ENCODE results near the gene ZBTB25.

The ZBTB25 gene

DNA sequence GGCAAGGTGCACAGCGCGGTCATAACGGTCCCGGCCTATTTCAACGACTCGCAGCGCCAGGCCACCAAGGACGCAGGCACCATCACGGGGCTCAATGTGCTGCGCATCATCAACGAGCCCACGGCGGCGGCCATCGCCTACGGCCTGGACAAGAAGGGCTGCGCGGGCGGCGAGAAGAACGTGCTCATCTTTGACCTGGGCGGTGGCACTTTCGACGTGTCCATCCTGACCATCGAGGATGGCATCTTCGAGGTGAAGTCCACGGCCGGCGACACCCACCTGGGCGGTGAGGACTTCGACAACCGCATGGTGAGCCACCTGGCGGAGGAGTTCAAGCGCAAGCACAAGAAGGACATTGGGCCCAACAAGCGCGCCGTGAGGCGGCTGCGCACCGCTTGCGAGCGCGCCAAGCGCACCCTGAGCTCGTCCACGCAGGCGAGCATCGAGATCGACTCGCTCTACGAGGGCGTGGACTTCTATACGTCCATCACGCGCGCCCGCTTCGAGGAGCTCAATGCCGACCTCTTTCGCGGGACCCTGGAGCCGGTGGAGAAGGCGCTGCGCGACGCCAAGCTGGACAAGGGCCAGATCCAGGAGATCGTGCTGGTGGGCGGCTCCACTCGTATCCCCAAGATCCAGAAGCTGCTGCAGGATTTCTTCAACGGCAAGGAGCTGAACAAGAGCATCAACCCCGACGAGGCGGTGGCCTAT is 37.8 kb upstream of the ZBTB25 start:
- H3K4me2 ChIP-seq (ENCODE audit: low read length) = no peak overlapping the region

DNA sequence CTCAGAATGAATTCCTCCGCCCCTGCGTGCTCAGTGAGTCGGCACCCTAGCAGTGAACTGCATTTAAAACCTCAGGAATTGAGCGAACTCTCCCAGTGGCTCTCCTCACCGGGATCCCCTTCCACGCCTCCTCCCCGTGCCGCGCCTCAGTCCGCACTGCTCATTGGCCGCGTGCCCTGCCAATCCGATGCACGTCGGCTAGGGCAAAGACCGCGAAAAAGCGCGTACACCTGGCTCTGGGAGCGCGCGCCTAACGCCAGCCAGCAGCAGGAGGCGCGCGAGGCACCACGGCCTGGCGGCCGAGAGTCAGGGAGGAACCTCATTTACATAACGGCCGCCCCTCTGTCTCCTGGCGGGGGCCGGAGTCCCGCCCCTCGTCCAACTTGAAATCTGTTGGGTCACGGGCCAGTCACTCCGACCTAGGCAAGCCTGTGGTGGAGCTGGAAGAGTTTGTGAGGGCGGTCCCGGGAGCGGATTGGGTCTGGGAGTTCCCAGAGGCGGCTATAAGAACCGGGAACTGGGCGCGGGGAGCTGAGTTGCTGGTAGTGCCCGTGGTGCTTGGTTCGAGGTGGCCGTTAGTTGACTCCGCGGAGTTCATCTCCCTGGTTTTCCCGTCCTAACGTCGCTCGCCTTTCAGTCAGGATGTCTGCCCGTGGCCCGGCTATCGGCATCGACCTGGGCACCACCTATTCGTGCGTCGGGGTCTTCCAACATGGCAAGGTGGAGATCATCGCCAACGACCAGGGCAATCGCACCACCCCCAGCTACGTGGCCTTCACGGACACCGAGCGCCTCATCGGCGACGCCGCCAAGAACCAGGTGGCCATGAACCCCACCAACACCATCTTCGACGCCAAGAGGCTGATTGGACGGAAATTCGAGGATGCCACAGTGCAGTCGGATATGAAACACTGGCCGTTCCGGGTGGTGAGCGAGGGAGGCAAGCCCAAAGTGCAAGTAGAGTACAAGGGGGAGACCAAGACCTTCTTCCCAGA is 36.9 kb upstream of the ZBTB25 start, which contains the start of gene HSPA2:
TSS of gene HSPA2 (plus strand) at position 534 of the 995 bp plus-strand sequence. CDS start at position 643, 109 bp downstream.
- Histone ChIP-seq H3K4me1 (ENCODE audit: low read length) (no peaks in the 10 kb centered on the region), H3K27me3 (ENCODE audit: low read depth, low read length) (no peaks in the 10 kb centered on the region), H3K36me3 (replicated peaks; ENCODE audit: low read depth, low read length) (no peaks in the 10 kb centered on the region), H3K4me3 (ENCODE audit: low read length) (peak within 1 kb of the TSS; percentile 89), H3K27ac (ENCODE audit: low read length) (no peak within 1 kb of the TSS), H2AFZ (ENCODE audit: low read depth, low read length) (peak within 1 kb of the TSS; percentile 97), H3K4me2 (ENCODE audit: low read length) (peak within 1 kb of the TSS; percentile 68), H3K9me3 (ENCODE audit: insufficient read depth, low read length) (no peaks in the 10 kb centered on the region), H4K20me1 (ENCODE audit: insufficient read depth, low read length) (no peaks in the 10 kb centered on the region), H3K9ac (ENCODE audit: low read length) (peak within 1 kb of the TSS; percentile 84), H3K79me2 (ENCODE audit: low read length) (no peaks in the 10 kb centered on the region)
- TF ChIP-seq, protein P1, sequence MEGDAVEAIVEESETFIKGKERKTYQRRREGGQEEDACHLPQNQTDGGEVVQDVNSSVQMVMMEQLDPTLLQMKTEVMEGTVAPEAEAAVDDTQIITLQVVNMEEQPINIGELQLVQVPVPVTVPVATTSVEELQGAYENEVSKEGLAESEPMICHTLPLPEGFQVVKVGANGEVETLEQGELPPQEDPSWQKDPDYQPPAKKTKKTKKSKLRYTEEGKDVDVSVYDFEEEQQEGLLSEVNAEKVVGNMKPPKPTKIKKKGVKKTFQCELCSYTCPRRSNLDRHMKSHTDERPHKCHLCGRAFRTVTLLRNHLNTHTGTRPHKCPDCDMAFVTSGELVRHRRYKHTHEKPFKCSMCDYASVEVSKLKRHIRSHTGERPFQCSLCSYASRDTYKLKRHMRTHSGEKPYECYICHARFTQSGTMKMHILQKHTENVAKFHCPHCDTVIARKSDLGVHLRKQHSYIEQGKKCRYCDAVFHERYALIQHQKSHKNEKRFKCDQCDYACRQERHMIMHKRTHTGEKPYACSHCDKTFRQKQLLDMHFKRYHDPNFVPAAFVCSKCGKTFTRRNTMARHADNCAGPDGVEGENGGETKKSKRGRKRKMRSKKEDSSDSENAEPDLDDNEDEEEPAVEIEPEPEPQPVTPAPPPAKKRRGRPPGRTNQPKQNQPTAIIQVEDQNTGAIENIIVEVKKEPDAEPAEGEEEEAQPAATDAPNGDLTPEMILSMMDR (IDR thresholded peaks at IDR 0.05; ENCODE audit: low read depth, low read length) = peak; percentile 64
- no peak for TF ChIP-seq EZH2phosphoT487 (IDR thresholded peaks at IDR 0.05; ENCODE audit: low read depth)

More for the DNA sequence above, 37.8 kb upstream of the ZBTB25 start:
- Histone ChIP-seq H3K27me3 (ENCODE audit: low read depth, low read length) (no peaks in the 10 kb centered on the region), H3K9me3 (ENCODE audit: insufficient read depth, low read length) (no peaks in the 10 kb centered on the region), H3K27ac (ENCODE audit: low read length) (no peak overlapping the region), H3K4me3 (ENCODE audit: low read length) (no peak overlapping the region), H2AFZ (ENCODE audit: low read depth, low read length) (no peak overlapping the region), H3K4me1 (ENCODE audit: low read length) (no peaks in the 10 kb centered on the region), H3K36me3 (replicated peaks; ENCODE audit: low read depth, low read length) (no peaks in the 10 kb centered on the region), H3K79me2 (ENCODE audit: low read length) (no peaks in the 10 kb centered on the region), H3K9ac (ENCODE audit: low read length) (no peak overlapping the region), H4K20me1 (ENCODE audit: insufficient read depth, low read length) (no peaks in the 10 kb centered on the region)
- TF ChIP-seq, protein P1 (IDR thresholded peaks at IDR 0.05; ENCODE audit: low read depth, low read length) = no peak
- no peak for TF ChIP-seq EZH2phosphoT487 (IDR thresholded peaks at IDR 0.05; ENCODE audit: low read depth)

DNA sequence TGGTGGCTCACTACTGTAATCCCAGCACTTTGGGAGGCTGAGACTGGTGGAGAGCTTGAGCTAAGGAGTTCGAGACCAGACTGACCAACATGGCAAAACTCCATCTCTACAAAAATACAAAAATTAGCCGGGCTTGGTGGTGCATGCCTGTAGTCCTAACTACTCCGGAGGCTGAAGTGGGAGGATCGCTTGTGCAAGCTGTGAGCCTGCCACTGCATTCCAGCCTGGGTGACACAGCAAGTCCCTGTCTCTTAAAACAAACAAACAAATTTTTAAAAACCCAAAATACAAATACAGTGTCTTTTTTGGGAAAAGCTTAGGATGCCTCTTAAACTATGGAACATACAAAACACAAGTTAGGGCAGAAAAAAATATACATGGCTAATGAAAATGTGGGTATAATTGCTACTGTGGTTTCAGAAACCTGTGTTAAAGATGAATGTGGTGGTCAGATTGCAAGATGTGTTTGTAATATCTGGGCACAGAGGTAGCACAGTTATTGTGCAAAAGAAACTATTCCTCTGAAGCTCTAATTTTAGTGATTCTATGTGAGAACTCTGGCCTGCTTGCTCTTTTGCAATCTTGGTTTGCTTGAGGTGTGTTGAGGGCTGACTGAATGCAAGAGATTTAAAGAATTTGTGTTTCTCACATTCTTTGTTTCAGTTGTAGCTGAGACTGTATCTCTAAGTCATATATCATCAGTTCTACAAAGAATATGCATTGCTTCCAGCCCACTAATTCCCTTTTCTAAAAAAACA is 33.0 kb upstream of the ZBTB25 start:
- Histone ChIP-seq H3K4me1 (ENCODE audit: low read length) (no peaks in the 10 kb centered on the region), H3K4me3 (ENCODE audit: low read length) (no peak overlapping the region), H3K4me2 (ENCODE audit: low read length) (no peak overlapping the region), H3K79me2 (ENCODE audit: low read length) (no peaks in the 10 kb centered on the region), H3K36me3 (replicated peaks; ENCODE audit: low read depth, low read length) (no peaks in the 10 kb centered on the region), H3K9ac (ENCODE audit: low read length) (no peak overlapping the region), H4K20me1 (ENCODE audit: insufficient read depth, low read length) (no peaks in the 10 kb centered on the region), H3K27ac (ENCODE audit: low read length) (no peak overlapping the region), H2AFZ (ENCODE audit: low read depth, low read length) (no peak overlapping the region), H3K9me3 (ENCODE audit: insufficient read depth, low read length) (no peaks in the 10 kb centered on the region), H3K27me3 (ENCODE audit: low read depth, low read length) (no peaks in the 10 kb centered on the region)
- TF ChIP-seq, protein P1 (IDR thresholded peaks at IDR 0.05; ENCODE audit: low read depth, low read length) = no peak
- TF ChIP-seq EZH2phosphoT487 (IDR thresholded peaks at IDR 0.05; ENCODE audit: low read depth) = no peak

All from OCI-LY3 (cell line).